NCI-H82 (cell line): ENCODE measurements around the gene KREMEN1.

Experiments used
- DNase-seq: peaks from one replicate; lab custom pipeline; 2025; lab: John Stamatoyannopoulos, UW

The KREMEN1 gene

DNA sequence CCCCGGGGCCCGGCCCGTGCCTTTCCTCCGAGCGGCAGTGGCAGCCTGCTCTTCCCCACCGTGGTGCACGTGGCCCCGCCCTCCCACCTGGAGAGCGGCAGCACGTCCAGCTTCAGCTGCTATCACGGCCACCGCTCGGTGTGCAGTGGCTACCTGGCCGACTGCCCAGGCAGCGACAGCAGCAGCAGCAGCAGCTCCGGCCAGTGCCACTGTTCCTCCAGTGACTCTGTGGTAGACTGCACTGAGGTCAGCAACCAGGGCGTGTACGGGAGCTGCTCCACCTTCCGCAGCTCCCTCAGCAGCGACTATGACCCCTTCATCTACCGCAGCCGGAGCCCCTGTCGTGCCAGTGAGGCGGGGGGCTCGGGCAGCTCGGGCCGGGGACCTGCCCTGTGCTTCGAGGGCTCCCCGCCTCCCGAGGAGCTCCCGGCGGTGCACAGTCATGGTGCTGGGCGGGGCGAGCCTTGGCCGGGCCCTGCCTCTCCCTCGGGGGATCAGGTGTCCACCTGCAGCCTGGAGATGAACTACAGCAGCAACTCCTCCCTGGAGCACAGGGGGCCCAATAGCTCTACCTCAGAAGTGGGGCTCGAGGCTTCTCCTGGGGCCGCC, 23.1 kb upstream of the KREMEN1 start:
- DNase-seq = no peak

DNA sequence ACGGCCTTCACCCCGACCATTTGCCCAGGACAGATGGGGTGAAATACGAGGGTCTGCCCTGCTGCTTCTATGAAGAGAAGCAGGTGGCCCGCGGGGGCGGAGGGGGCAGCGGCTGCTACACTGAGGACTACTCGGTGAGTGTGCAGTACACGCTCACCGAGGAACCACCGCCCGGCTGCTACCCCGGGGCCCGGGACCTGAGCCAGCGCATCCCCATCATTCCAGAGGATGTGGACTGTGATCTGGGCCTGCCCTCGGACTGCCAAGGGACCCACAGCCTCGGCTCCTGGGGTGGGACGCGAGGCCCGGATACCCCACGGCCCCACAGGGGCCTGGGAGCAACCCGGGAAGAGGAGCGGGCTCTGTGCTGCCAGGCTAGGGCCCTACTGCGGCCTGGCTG, 22.4 kb upstream of the KREMEN1 start:
- DNase-seq = no peak

DNA sequence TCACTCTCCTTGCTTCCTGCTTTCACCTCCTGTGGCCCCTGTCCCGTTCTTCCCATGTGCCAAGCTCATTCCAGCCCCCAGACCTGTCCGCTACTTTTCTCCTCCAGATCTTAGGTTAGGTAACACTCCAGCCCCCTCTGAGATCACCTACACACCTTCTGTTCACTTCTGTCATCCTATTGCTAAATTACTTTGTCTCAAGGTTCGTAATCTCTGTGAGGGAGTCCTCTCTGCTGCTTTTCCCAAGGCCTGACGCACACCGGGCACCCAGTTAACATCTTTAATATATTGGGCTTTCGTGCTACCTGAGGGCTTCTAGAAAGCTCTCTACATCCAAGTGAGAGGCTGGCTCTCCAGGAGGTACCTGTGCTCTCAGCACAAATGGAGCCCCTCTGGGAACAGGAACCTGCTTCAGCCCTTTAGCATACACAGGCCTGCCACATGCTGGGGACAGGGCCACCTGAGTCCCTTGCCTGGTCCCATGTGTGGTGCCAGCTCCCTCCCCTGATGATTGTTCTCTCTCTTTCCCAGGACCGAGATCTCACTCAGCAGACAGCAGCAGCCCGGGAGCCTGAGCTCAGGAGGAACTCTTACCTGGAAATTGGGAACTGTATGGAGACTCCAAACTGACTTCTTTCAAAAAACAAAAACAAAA, 19.7 kb upstream of the KREMEN1 start:
- DNase-seq = no peak

DNA sequence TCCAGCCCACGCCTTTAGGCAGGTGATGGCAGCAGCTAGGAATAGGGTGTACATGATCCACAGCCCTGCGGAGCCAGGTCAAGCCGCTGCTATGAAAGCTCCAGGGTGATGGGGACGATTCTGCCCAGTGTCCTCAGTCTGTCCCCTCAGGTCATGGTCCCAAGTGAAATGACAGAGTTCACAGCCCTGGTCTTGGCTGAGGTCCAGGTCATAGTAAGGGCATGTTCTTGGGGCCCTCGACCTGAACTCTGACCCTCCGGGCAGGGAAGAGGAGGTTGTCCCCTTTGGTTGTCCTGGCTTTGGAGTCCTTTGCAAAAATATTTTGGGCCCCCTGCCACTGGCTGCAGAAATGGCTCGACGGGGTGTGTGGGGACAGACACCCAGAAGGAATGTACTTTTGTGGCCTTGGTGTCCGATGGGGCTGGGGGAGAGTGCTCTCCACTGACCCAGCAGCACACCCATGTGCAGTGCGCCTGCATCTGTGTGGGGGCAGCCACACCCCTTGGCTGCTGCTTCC, 18.5 kb upstream of the KREMEN1 start:
- DNase-seq = no peak

DNA sequence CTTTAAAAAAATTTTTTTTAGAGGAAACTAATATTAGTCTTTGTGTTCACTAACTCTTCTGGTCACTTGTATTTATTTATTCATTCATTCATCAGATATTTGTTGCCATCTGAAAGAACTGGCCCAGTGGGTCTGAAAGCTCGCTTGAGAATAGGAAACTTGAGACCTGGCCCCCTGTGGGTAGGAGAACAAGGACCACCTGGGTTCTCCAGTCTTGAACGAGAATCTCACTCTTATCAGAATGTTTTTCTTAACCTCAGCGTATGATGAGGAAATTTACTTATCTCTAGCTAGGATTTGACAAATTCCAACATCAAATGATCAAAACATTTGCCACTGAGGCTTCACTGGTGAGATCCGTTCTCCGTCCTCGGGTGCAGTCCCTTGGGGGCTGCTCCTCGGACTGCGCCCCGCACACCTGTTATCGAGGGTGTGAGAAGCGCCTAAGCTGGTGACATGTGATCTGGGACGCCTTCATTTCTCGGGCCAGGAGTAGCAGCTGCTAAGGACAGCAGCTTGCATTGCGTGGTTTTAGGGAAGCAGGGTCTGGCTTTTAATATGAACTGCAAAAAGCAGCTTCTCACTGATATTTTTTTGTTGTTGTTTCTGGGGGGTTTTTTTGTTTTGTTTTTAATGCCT, 17.5 kb upstream of the KREMEN1 start:
- DNase-seq = peak; percentile 82

DNA sequence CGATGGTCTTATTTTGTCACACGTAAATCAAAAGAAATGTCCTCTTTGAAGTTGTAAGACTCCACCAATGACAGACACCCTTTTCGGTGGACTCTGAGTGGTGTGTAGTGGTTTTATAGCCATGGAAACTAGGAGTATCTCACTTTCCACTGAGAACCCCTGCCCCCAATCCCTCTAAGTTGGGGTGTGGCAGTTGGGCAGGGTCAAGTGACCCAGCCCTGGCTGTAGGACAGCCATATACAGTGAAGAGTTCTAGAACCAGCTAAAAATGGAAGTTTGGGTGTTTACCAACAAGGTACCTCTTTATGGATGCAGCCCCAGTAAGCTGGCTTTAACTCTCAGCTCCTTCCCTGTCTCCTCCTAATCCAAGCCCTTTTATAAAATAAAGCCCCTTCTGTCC, 16.4 kb upstream of the KREMEN1 start:
- peak; percentile 81 for DNase-seq

DNA sequence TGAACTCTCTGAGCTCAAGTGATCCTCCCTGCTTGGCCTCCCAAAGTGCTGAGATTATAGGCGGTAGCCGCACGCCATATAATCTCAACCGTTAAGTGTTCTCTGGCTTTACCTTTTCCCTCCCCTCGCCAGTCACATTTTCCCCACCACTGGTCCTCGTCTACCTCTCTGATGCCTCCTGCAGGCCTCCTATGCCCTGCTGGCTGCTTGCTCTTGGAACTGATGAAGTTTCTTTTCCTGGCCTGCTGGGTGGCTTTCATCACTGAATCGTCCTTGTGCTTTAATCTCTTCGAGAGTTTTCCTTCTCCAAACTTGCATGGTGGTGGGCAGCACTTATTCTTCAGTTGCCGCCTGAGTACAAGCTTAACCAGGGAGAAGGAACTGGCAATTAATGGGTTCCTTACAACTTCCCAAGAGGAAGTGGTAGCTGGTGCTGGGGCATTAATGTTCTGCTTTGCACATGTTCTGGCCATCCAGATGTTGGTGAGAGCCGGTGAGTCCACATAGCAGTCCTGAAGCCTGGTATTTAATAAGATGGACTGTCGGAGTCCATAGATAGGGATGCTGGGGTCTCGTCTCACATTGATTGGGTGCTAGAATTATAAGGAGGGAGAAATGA, 12.5 kb upstream of the KREMEN1 start:
- no peak for DNase-seq

DNA sequence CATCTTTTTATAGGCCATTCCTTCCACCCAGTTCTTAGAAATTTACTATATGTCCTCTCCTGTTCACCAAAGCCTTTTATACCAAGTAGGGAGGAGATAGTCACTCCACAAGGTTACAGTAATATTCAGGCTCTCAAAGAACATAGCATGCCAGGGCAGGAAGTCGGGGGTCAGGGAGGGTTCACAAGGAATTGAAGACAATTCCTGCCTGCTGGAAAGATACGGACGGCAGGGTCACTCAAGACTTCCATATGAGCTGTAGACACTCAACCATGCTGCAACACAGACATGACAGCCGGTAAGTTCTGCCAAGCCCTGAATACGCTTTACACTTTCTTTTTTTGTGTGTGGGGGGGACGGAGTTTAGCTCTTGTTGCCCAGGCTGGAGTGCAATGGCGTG, 11.9 kb upstream of the KREMEN1 start:
- no peak for DNase-seq

DNA sequence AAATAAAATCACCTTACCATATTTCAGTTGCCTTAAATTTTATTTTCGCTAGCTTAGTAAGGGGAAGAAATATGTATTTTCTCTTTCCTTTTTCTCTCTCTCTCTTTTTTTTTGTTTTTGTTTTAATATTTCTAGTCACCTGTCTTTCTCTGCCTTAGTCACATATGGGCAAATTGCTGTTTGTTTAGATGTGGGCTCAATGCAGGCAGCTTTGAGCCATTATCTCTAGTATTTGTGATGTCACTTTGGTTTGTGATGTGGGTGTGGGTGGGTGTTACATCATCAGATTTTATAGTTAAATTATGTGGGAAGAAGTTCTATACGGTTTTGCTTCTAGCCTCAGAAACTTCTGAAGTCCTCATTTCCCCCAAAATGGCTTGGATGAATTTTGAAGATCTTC, 11.1 kb upstream of the KREMEN1 start, which contains the start of gene C22orf31:
TSS of gene C22orf31 (minus strand) at position 59 of the 400 bp plus-strand sequence. CDS start at position 20, 39 bp downstream.
- no peak for DNase-seq

DNA sequence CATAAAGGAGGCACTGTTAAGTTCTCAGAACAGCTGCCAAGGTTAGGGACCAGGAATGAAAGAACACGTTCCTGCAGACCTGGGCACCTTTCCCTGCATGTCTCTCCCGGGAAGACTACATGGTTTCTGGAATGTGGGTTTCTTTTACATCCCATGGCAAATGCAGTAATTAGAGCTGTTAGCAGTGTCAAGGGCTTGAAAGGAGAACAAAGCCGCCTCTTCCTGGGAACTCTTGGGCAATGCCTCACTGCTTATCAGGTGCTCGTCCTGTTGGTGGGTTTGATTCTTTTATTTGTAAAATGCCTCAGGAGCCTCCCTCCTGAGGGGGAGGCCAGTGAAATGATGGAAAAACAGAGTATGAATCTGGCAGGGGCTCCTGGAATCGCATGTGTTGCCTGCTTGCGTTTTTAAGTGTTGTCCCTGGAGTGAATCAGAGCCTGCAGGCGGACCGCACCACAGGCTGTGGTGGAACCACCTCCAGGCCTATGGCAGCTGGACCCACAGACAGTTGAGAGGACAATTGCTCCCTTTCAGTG, 10.5 kb upstream of the KREMEN1 start:
- no peak for DNase-seq

DNA sequence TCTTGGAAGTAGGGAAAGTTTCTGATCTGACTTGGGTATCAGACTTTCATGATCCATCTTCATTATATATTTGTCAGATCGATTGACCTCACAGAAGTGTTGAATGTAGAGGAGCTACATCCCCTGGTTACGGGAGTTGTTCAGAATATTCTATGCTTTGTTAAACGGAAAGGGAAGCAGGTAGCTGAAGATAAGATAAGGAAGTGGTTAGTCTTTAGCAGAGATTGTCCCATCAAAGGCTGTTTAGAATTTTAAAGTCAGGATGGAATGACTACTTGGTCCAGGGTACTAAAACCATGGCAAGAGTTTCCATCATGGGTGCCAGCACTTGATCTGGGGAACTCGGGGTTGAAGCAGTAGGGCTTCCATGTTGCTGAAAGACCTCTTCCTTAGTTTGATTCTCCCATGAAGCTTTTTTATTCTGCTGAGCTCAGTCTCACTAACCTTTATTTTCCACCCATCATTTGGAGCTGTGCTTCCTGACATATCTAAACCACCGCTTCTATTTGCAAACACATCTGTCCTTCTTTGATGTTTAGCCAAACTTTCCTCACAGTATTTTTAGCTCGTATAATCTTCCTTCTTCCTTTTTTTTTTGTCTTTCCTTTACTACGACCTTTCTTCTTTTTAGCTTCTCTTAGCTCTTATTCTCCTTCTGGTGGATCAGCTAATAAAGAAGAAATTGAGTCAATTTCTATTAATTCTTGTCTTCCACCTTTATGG, 7.2 kb upstream of the KREMEN1 start:
- DNase-seq = no peak

DNA sequence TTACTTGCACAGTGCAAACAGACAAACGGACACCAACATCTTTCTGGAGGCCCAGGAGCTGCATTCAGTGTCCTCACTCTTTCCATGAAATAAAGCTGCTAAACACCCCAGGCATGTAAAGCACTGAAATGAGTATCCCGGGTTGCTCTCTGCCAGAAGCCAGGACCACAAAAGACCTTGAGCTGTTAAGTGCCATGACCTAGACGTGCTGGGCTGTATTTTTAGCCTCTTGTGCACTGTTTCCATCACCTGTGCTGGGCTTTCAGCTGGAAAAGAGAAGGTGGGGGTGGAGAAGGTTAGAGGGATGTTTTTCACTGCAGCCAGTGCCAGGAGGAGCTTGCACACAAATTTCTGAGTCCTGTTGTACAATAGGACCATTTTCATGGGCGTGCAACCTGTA, 3.4 kb upstream of the KREMEN1 start:
- DNase-seq = no peak

DNA sequence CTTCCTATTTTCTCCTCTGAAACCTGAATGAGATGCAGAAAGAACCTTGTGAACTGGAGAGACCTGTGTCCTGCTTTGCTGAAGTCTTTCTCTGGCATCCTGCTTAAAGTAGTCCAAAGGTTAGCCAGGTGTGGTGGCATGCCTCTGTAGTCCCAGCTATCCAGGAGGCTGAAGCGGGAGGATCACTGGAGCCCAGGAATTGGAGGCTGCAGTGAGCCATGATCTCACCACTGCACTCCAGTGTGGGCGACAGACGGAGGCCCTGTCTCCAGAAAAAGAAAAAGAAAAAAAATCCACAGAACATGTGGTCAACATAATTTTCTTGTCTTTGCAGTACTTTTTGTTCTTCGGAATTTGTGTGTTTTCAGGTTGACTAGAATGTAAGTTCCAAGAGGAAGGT, 2.3 kb upstream of the KREMEN1 start:
- no peak for DNase-seq

DNA sequence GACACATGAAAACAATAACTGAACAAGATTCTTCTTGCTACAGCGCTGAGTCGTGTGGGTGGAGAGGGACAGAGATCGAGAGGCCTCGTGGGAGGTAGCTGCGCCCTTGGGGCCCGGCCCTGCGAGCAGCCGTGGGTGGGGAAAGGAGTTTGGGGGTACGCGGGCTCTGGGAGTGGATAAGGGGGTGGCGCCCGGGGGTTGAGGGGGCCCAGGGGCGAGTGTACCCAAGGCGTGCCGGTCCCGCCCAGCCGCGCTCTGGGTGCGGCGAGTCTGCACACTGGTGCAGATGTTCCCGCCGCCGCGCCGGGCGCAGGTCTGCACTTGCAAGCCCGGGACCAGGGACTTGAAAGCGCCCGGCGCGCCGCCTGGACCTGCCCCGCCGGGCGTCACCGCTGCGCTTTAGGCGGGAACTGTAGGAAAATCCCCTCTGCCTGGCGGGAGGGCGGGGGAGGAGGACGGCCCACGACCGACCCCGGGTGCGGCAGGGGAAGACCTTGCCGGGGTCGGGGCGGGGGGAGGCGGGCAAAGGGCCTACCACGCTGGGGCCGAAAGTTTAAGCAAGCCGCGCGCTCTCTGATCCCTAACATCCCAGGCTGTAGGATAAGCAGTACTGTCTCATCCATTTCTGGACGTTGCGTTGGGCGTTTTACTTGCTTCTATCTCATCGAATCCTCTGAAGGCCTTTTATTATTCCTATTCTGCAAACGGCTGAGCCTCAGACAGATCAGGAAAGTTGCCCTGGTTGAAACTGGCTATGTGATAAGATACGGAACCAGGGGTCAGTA, 1.4 kb upstream of the KREMEN1 start:
- peak; percentile 60 for DNase-seq

DNA sequence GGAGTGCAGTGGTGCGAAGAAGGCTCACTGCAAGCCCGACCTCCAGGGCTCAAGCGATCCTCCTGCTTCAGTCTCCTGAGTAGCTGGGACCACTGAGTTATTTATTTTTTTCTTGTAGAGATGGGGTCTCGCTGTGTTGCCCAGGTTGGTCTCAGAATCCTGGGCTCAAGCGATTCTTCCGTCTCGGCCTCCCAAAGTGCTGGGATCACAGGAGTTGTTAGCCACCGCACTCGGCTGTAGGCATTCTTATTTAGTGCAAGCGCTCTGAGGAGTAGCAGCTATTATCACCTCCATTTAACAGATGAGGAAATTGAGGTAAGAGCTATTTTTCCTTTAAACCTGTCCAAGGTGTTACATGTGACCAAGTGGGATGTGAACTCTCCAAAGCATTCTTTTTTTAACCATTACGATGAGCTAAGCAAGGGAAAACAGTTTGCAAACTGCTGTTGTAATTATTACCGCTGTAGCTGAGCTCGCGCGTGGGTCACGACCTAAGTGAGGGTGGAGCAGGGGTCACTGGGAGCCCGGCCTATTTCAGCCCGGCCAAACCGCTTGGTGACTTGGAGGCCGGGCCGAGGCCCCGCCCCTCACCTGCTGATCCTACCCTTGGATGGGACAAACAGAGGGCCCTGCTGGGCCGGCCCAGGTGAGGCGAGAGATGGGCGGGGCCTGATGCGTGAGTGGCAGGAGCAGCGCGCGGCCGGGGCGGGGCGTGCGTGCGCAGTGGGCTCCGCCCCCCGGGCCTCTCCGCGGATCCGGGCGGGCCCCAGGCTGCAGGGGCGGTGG, 449 bp upstream of the KREMEN1 start:
- DNase-seq = peak; percentile 82

DNA sequence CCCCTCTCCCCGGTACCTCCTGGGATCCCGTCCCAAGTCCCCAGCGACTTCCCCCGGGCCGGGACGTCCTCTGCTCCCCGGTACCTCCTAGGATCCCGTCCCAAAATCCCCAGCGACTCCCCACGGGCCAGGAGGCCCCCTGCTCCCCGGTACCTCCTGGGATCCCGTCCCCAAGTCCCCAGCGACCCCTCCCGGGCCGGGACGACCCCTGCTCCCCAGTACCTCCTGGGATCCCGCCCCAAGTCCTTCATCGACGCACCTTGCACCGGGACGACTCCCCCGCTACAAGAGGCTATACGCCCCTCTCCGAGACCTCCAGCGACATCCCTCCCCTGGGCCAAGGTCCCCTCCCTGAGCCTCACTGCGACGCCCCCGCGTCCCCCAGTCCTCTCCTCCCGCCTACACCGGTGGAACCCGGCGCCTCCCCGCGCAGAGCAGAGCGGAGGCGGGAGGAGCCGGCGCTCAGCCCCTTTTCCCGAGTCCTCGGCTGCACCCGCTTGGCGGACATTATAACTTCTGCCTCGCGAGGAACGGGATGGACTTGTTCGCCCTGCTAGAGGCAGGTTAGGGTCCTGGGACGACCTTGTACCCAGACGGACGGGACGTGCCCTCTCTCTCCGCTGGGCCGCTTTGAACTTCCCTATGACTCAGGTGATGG, 912 bp downstream of the KREMEN1 start:
- DNase-seq = peak; percentile 66

DNA sequence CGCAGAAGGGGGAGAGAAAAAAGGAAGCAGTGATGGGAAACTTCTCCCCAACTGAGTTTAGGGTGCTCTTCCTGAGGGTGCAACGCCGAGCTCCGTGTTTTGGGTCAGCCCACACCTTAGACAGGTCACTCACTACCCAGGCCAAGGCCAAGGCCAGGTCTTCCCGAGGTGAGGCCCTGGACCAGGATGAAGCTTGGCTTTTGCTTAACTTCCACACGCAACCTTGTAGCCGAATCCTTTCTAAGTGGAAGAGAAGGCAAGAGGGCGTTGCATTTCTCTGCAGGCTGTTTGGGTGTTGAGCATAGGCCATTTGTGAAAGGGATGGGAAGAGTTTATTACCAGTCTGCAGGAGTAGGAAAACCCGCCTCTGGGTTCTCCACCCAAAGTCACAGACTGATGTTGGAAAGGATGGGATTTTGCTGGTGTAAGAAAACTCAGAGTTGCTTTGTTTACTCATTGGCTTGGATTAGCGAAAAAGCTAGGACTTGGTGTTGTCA, 1.5 kb downstream of the KREMEN1 start:
- peak; percentile 46 for DNase-seq

DNA sequence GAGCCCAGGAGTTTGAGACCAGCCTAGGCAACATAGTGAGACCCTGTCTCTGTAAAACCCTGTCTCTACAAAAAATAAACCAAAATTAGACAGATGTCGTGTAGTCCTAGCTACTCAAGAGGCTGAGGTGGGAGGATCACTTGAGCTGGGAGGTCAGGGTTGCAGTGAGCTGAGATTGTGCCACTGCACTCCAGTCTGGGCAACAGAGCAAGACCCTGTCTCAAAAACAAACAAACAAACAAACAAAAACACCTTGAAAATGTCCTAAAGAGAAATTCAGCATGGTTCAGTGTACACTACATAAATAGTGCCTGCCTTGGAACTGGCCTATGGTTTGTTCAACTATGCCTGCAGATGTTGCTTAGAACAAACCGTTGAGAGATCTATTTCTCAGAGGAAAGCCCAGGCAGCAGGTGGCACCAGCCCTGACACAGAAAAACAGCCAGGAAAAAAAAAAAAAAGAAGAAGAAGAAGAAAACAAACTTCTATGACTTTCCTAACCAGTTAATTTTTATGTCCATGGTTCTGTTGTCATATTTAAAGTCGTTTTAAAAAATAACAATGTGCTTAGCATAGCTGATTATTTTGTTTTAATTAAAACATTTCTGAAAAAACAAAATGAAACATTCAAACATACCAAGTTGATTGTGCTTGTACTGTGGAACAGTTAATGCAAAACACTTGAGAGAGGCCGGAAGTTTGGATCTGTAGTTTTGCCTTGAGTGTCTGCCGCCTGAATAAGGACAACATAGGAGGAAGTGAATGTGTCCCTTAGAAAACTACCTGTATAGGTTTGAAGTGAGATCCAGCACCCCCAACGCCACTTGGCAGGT, 5.4 kb downstream of the KREMEN1 start:
- peak; percentile 23 for DNase-seq

DNA sequence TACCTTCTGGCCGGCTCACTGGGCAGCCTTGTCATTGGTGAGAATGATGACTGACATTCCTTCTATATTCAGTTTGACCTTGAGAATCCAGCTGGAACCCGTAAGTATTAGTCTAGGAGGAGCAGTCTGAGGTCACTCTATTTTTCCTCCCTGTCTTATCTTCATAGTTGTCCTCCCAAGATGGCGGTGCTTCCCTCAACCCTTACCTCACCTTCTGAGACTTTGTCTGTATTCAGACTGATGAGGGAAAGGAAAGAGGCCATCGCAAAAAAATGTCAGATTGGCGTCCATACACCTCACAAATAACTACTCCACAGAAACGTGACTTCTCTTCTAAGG, 6.0 kb downstream of the KREMEN1 start:
- DNase-seq = peak; percentile 60
